RWPE2 (cell line): ENCODE results near the gene TBC1D4.

Experiments used
- ATAC-seq: fragments of 200-7000 bp; cut with Tn5 transposase; 3 replicates; pipeline ENCODE4 v1.9.1; 2021; ENCODE audit warnings: low read depth
- DNase-seq: peaks from one replicate; pipeline ENCODE4 v3.0.0-alpha.2; 2020; ENCODE audit warnings: low spot score
- H3K27ac ChIP-seq: fragments of 450-650 bp; 2 replicates; pipeline ENCODE4 v1.5.1; 2017; ENCODE audit warnings: mild to moderate bottlenecking; ENCODE audit not compliant: poor library complexity, severe bottlenecking
- H3K27me3 ChIP-seq: fragments of 250-450 bp; sonication (Bioruptor Pico); 2 replicates; pipeline ENCODE4 v1.5.1; 2021; ENCODE audit warnings: mild to moderate bottlenecking, moderate library complexity; ENCODE audit not compliant: insufficient read depth, poor library complexity, severe bottlenecking
- H3K36me3 ChIP-seq: fragments of 250-450 bp; sonication (Bioruptor Pico); 2 replicates; pipeline ENCODE4 v1.5.1; 2020; ENCODE audit warnings: low read depth, mild to moderate bottlenecking, moderate library complexity
- H3K4me1 ChIP-seq: fragments of 250-450 bp; sonication (Bioruptor Pico); 2 replicates; pipeline ENCODE4 v1.5.1; 2021; ENCODE audit warnings: mild to moderate bottlenecking, moderate library complexity; ENCODE audit not compliant: insufficient read depth, poor library complexity, severe bottlenecking
- H3K4me3 ChIP-seq: fragments of 250-450 bp; sonication (Bioruptor Pico); 2 replicates; pipeline ENCODE4 v1.5.1; 2021; ENCODE audit warnings: mild to moderate bottlenecking, moderate library complexity; ENCODE audit not compliant: severe bottlenecking
- H3K9me3 ChIP-seq: fragments of 250-450 bp; sonication (Bioruptor Pico); 2 replicates; pipeline ENCODE4 v1.5.1; 2021; ENCODE audit warnings: mild to moderate bottlenecking, moderate library complexity; ENCODE audit not compliant: severe bottlenecking
- TF ChIP-seq, protein P1 (sequence below): fragments of 450-650 bp; IDR thresholded peaks from one replicate; pipeline ENCODE4 v1.5.1; 2017; ENCODE audit warnings: mild to moderate bottlenecking, moderate library complexity; ENCODE audit not compliant: poor library complexity, severe bottlenecking

Gene TBC1D4

DNA sequence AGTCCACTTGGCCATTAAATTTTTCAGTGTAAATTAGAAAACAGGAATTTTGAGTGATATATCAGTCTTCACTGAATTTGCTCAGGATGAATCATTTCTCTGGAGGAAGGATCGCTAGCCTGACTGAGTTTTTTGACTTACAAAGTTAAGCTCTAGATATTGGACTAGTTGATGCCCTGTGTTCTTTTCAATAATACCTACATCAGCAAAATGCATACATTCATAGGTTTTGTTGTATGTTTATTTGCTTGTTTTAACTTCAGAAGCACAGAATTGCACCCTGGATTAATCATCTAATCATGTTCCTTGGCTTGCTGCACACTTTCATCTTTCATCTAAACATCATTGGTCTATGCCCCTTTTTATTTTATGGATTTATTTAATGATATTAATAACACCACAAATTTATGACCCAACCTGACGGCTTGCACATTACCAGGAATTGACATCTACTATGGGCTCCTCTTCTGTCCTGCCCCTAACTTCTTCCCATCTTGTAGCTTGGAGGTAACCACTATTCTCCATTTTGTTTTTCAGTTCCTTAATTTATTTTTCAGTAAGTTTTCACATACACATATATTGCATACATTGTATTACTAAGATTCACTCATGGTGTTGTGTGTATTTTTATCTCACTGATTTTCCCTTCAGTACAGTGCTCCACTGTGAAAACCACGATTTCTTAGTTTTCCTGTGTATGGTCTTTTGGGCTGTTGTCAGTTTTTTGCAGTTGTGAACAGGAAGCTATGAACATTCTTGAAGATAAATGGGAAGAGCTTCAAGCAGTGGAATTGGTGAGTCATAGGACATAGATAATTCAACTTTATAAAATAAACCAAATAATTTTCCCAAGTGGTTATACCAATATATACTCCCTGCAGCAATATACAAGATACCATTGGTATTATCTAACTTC lies 32.4 kb upstream of the TBC1D4 start:
- Histone ChIP-seq H3K27ac (no peak overlapping the region), H3K36me3 (no peaks in the 10 kb centered on the region), H3K27me3 (no peaks in the 10 kb centered on the region), H3K4me1 (no peaks in the 10 kb centered on the region), H3K4me3 (no peak overlapping the region), H3K9me3 (no peaks in the 10 kb centered on the region)
- TF ChIP-seq, protein P1, sequence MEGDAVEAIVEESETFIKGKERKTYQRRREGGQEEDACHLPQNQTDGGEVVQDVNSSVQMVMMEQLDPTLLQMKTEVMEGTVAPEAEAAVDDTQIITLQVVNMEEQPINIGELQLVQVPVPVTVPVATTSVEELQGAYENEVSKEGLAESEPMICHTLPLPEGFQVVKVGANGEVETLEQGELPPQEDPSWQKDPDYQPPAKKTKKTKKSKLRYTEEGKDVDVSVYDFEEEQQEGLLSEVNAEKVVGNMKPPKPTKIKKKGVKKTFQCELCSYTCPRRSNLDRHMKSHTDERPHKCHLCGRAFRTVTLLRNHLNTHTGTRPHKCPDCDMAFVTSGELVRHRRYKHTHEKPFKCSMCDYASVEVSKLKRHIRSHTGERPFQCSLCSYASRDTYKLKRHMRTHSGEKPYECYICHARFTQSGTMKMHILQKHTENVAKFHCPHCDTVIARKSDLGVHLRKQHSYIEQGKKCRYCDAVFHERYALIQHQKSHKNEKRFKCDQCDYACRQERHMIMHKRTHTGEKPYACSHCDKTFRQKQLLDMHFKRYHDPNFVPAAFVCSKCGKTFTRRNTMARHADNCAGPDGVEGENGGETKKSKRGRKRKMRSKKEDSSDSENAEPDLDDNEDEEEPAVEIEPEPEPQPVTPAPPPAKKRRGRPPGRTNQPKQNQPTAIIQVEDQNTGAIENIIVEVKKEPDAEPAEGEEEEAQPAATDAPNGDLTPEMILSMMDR, result no peak
- DNase-seq, result no peak
- ATAC-seq, result no peak

DNA sequence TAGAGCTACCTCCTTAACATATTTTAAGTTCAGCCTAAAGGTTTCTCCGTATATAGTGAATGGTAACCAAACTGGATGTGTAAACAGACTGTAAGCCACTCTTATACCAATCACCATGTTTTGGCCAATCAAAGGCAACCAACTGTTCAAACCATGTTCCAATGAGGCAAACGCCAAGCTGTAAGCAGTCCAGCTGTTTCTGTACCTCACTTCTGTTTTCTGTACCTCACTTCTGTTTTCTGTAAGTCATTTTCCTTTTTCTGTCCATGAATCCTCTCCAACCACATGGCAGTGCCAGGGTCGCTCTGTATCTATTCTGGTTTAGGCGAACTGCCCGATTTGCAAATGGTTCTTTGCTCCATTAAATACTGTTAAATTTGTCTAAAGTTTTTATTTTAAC lies 31.3 kb upstream of the TBC1D4 start:
- no peak for ATAC-seq
- no peak for DNase-seq
- Histone ChIP-seq H3K27ac (no peak overlapping the region), H3K9me3 (no peaks in the 10 kb centered on the region), H3K27me3 (no peaks in the 10 kb centered on the region), H3K36me3 (no peaks in the 10 kb centered on the region), H3K4me1 (no peaks in the 10 kb centered on the region), H3K4me3 (no peak overlapping the region)
- TF ChIP-seq, protein P1, result no peak

DNA sequence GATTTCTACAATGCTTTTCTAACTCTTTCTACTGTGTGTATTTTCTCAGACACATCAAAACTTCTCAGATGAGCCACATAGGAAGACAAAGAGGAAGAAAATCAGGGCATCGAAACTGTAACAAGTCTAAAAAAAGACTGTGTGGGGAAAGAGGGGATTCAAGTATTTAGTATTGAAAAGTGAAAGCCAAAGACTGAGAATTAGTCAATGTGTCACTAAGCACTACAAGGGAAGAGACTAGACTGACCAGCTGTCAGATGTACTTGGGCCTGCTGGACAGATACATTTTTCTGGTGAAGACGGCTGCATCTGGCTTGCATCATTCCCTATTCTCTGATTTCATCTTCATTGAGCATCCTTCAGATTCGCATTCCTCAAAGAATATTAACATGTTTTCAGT lies 30.3 kb upstream of the TBC1D4 start:
- Histone ChIP-seq H3K27ac (no peak overlapping the region), H3K4me3 (no peak overlapping the region), H3K36me3 (no peaks in the 10 kb centered on the region), H3K27me3 (no peaks in the 10 kb centered on the region), H3K4me1 (no peaks in the 10 kb centered on the region), H3K9me3 (no peaks in the 10 kb centered on the region)
- TF ChIP-seq, protein P1, result no peak
- ATAC-seq (no peak), DNase-seq (no peak)

DNA sequence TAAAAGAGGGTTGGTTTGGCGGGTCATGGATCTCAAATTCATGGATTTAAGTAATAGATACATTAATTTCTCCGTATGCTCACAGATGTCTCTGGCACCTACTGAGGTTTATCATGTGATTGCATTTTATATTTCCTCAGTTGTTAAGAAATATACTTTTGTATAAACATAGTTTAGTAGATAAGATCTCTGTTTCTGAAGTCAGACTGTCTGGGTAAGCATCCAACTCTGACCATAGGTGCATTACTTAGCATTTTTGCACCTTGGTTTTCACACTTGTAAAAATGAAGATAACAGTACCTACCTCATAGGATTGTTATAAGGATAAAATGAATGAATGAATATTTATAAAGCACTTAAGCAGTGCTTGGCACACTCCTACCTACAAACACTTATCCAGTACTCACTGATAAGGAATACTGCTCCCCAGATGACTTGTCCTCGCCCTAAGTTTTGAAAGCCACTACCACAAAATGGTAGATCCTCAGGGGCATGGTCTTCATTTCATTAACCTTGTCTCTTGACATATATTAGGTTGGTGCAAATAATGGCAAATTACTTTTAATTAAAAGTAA lies 29.2 kb upstream of the TBC1D4 start:
- no peak for ATAC-seq
- H3K9me3 ChIP-seq, result no peaks in the 10 kb centered on the region

More for the DNA sequence above, 29.2 kb upstream of the TBC1D4 start:
- TF ChIP-seq, protein P1, result no peak
- DNase-seq, result no peak
- no peaks in the 10 kb centered on the region for H3K36me3 ChIP-seq
- H3K27me3 ChIP-seq, result no peaks in the 10 kb centered on the region
- H3K4me1 ChIP-seq, result no peaks in the 10 kb centered on the region
- H3K27ac ChIP-seq, result no peak overlapping the region
- no peak overlapping the region for H3K4me3 ChIP-seq
